ENCODE results near the gene FGF18.

The FGF18 gene

GRCh38 chr5:171493646-171494393, 74.4 kb downstream of the FGF18 start (continued):
- TF ChIP-seq ZNF148 (tag by site-specific recombination; IDR thresholded peaks at IDR 0.05; ENCODE audit: borderline replicate concordance) (no peak), ZNF747 (tag by site-specific recombination; IDR thresholded peaks at IDR 0.05) (no peak), ZNF335 (tag by site-specific recombination; conservative IDR thresholded peaks at IDR 0.05) (no peak), ZBTB17 (tag by site-specific recombination; IDR thresholded peaks at IDR 0.05) (no peak), YY1 (tag by site-specific recombination; IDR thresholded peaks at IDR 0.05) (no peak), ZNF560 (tag by site-specific recombination; IDR thresholded peaks at IDR 0.05; ENCODE audit: borderline replicate concordance) (no peak), ZNF157 (tag by site-specific recombination; IDR thresholded peaks at IDR 0.05) (no peak)

- Histone ChIP-seq H3K27ac (ENCODE audit: extremely low read depth, low read depth, low read length) (peak overlapping the region; percentile 71), H3K4me1 (ENCODE audit: control insufficient read depth, insufficient read depth, low read length) (peaks cover 13% of the 10 kb centered on the region), H3K4me3 (ENCODE audit: low read depth, low read length) (no peak overlapping the region), H3K9me3 (ENCODE audit: control insufficient read depth, insufficient read depth, low read depth, low read length) (no peaks in the 10 kb centered on the region), H3K36me3 (ENCODE audit: control insufficient read depth in 2 of 2, insufficient read depth in 1 of 2, low read length in 2 of 2) (no peaks in the 10 kb centered on the region)
- ChIA-PET CTCF (interaction anchor here (3.1 kb wide), 1 partner anchor 10 kb away, joined by 24 read pairs; no protein-coding TSS in a partner anchor), POLR2A (interaction anchor here (1.0 kb wide), 1 partner anchor 106 kb away, joined by 3 read pairs; no protein-coding TSS in a partner anchor)
- TF ChIP-seq ZNF239 (tag by site-specific recombination; IDR thresholded peaks at IDR 0.05) (no peak), ZNF664 (tag by site-specific recombination; IDR thresholded peaks at IDR 0.05) (no peak; the same call in 1 of the 2 replicates), ZNF280D (tag by site-specific recombination; IDR thresholded peaks at IDR 0.05) (no peak), ZNF302 (tag by site-specific recombination; IDR thresholded peaks at IDR 0.05; ENCODE audit: low read depth) (no peak), ZSCAN4 (tag by site-specific recombination; IDR thresholded peaks at IDR 0.05) (no peak), ZNF398 (tag by site-specific recombination; IDR thresholded peaks at IDR 0.05) (no peak), ZNF529 (tag by site-specific recombination; IDR thresholded peaks at IDR 0.05; ENCODE audit: insufficient replicate concordance) (no peak), ZNF266 (tag by site-specific recombination; IDR thresholded peaks at IDR 0.05; ENCODE audit: low read depth) (no peak), ZNF311 (tag by site-specific recombination; IDR thresholded peaks at IDR 0.05; ENCODE audit: borderline replicate concordance) (no peak), KLF8 (tag by site-specific recombination; IDR thresholded peaks at IDR 0.05) (peak; percentile 65; the same call in 1 of the 2 replicates), BCL6B (tag by site-specific recombination; IDR thresholded peaks at IDR 0.05) (no peak; the same call in 1 of the 2 replicates), ZXDB (tag by site-specific recombination; IDR thresholded peaks at IDR 0.05) (peak; percentile 95), ZNF645 (tag by site-specific recombination; IDR thresholded peaks at IDR 0.05) (no peak), ZIC2 (tag by site-specific recombination; IDR thresholded peaks at IDR 0.05) (no peak)
Measured at GRCh38 chr5:171494452-171495121, 75.1 kb downstream of the FGF18 start.
